Gastroesophageal sphincter (tissue), 3 donors: ENCODE measurements around the gene TULP4.

ENCODE experiments used
- POLR2A ChIP-seq, 2 donors: fragments of 450-650 bp; IDR thresholded peaks; one replicate each; pipeline ENCODE4 v1.6.1; 2017; ENCODE audit warnings: antibody characterized with exemption in 2 of 2, mild to moderate bottlenecking in 2 of 2, moderate library complexity in 1 of 2
- TF ChIP-seq, protein P1 (sequence below), 4 experiments: fragments of 200-600 bp in 2 of 4; fragments of 450-650 bp in 2 of 4; sonication (generic) in 1 of 4; IDR thresholded peaks; one replicate each; pipeline ENCODE4 v1.5.1; 2017 to 2019; ENCODE audit warnings: antibody characterized with exemption in 4 of 4, mild to moderate bottlenecking in 2 of 4, moderate library complexity in 2 of 4

DNA sequence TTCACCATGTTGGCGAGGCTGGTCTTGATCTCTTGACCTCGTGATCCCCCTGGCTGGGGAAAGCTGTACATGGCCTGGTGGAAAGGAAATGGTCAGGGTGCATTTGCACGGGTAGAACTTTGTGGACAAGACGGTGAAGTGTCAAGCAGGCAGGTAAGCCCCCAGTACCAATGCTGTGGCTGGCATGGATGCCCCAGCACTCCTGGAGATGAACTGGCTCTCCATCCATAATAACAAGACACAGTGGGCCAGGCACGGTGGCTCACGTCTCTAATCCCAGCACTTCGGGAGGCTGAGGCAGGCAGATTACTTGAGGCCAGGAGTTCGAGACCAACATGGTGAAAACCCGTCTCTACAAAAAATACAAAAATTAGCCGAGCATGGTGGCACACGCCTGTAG lies 210.4 kb downstream of the TULP4 start:
- TF ChIP-seq, protein P1, sequence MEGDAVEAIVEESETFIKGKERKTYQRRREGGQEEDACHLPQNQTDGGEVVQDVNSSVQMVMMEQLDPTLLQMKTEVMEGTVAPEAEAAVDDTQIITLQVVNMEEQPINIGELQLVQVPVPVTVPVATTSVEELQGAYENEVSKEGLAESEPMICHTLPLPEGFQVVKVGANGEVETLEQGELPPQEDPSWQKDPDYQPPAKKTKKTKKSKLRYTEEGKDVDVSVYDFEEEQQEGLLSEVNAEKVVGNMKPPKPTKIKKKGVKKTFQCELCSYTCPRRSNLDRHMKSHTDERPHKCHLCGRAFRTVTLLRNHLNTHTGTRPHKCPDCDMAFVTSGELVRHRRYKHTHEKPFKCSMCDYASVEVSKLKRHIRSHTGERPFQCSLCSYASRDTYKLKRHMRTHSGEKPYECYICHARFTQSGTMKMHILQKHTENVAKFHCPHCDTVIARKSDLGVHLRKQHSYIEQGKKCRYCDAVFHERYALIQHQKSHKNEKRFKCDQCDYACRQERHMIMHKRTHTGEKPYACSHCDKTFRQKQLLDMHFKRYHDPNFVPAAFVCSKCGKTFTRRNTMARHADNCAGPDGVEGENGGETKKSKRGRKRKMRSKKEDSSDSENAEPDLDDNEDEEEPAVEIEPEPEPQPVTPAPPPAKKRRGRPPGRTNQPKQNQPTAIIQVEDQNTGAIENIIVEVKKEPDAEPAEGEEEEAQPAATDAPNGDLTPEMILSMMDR (IDR thresholded peaks at IDR 0.05) = no peak
- no peak for TF ChIP-seq POLR2A (IDR thresholded peaks at IDR 0.05)
